ENCODE measurements around the gene ACACB.

Gene ACACB

DNA sequence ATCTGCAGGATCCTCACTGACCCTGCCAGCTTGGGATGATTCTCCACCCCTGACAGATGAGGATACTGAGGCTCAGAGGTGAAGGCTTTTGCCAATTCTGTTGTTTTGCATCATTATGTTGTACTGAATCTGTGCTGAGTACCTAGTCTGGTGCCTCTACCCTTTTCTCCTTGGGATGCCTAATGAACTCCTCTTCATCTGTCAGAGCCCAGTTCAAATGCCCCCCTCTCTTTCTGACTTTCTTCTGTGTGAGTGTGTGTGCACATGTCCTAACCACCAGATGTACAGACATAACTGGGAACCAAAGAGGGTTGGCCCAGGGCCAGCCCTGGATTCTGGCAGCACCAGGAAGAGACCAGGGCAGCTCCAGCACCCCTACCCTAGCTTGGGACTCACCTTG lies 169.9 kb downstream of the ACACB start:
- Histone ChIP-seq H4K20me1 (ENCODE audit: insufficient read depth, low read length) (no peaks in the 10 kb centered on the region), H3K9me3 (ENCODE audit: insufficient read depth, low read length, severe bottlenecking) (no peaks in the 10 kb centered on the region), H3K9ac (ENCODE audit: low read depth, low read length) (no peak overlapping the region), H3K36me3 (ENCODE audit: insufficient read depth, low read length) (no peaks in the 10 kb centered on the region), H3K4me2 (ENCODE audit: insufficient read depth, low read length) (no peak overlapping the region), H3K27me3 (ENCODE audit: insufficient read depth, low read length, poor library complexity) (no peaks in the 10 kb centered on the region), H3K27ac (ENCODE audit: low read length) (no peak overlapping the region), H2AFZ (ENCODE audit: low read depth, low read length) (no peak overlapping the region), H3K4me1 (ENCODE audit: insufficient read depth, low read length) (no peaks in the 10 kb centered on the region), H3K4me3 (ENCODE audit: low read depth in 1 of 2, low read length in 2 of 2) (no peak overlapping the region), H3K79me2 (ENCODE audit: insufficient read depth, low read length) (no peaks in the 10 kb centered on the region)
- TF ChIP-seq, protein P1, sequence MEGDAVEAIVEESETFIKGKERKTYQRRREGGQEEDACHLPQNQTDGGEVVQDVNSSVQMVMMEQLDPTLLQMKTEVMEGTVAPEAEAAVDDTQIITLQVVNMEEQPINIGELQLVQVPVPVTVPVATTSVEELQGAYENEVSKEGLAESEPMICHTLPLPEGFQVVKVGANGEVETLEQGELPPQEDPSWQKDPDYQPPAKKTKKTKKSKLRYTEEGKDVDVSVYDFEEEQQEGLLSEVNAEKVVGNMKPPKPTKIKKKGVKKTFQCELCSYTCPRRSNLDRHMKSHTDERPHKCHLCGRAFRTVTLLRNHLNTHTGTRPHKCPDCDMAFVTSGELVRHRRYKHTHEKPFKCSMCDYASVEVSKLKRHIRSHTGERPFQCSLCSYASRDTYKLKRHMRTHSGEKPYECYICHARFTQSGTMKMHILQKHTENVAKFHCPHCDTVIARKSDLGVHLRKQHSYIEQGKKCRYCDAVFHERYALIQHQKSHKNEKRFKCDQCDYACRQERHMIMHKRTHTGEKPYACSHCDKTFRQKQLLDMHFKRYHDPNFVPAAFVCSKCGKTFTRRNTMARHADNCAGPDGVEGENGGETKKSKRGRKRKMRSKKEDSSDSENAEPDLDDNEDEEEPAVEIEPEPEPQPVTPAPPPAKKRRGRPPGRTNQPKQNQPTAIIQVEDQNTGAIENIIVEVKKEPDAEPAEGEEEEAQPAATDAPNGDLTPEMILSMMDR (IDR thresholded peaks at IDR 0.05; ENCODE audit: borderline replicate concordance, extremely low read depth, low read length, poor library complexity, severe bottlenecking) = no peak
- TF ChIP-seq EZH2 (IDR thresholded peaks at IDR 0.05; ENCODE audit: borderline replicate concordance, low read depth, low read length, severe bottlenecking) = no peak
- DNase-seq (no peak), ATAC-seq (ENCODE audit: insufficient read depth, low read depth) (no peak)

DNA sequence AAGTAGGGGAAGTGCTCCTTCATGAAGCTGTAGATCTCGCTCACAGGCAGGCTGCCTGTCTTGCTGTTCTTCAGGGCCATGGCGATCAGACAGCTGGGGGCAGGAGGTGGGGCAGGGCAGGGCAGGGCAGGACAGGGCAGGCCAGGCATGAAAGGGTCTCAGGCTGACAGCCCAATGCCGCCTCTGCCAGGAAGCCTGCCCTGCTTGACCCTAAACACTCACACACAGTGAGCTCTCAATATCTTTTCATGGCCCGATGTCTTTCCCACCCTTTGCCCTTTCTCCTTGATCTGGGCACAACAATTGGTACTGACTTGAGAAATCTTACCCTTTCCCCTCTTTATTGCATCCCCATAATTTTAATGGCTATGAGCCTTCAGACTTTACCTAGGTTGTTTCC lies 170.3 kb downstream of the ACACB start:
- no peak for TF ChIP-seq EZH2 (IDR thresholded peaks at IDR 0.05; ENCODE audit: borderline replicate concordance, low read depth, low read length, severe bottlenecking)
- Histone ChIP-seq H4K20me1 (ENCODE audit: insufficient read depth, low read length) (no peaks in the 10 kb centered on the region), H3K4me3 (ENCODE audit: low read depth in 1 of 2, low read length in 2 of 2) (no peak overlapping the region), H3K27ac (ENCODE audit: low read length) (no peak overlapping the region), H3K9me3 (ENCODE audit: insufficient read depth, low read length, severe bottlenecking) (no peaks in the 10 kb centered on the region), H3K9ac (ENCODE audit: low read depth, low read length) (no peak overlapping the region), H3K4me1 (ENCODE audit: insufficient read depth, low read length) (no peaks in the 10 kb centered on the region), H2AFZ (ENCODE audit: low read depth, low read length) (no peak overlapping the region), H3K27me3 (ENCODE audit: insufficient read depth, low read length, poor library complexity) (no peaks in the 10 kb centered on the region), H3K4me2 (ENCODE audit: insufficient read depth, low read length) (no peak overlapping the region), H3K36me3 (ENCODE audit: insufficient read depth, low read length) (no peaks in the 10 kb centered on the region), H3K79me2 (ENCODE audit: insufficient read depth, low read length) (no peaks in the 10 kb centered on the region)
- ATAC-seq (ENCODE audit: insufficient read depth, low read depth) = no peak
- no peak for DNase-seq

DNA sequence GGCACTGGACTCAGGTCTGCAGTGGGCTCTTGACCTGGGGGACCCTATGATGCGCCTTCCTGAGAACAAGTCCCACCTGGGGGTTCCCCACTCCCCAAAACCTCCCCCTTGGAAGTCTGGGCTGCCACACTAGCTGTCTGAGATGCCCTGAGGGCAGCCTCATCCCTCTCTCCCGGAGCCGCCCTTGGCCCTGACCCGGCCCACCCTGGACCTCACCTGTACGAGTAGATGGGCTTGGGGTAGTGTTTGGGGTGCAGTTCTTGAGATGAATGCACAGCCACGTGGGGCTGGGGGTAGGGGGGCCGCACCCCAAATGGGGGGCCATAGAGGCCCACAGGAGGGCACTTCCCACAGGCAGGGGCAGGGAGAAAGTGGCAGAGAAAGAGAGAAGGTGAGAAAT lies 170.8 kb downstream of the ACACB start:
- no peaks in the 10 kb centered on the region for H3K36me3 ChIP-seq (ENCODE audit: insufficient read depth, low read length)
- no peak overlapping the region for H3K27ac ChIP-seq (ENCODE audit: low read length)
- no peaks in the 10 kb centered on the region for H3K9me3 ChIP-seq (ENCODE audit: insufficient read depth, low read length, severe bottlenecking)
- H3K4me2 ChIP-seq (ENCODE audit: insufficient read depth, low read length) = no peak overlapping the region
- DNase-seq (no peak), ATAC-seq (ENCODE audit: insufficient read depth, low read depth) (no peak)
- no peak overlapping the region for H3K4me3 ChIP-seq (ENCODE audit: low read depth in 1 of 2, low read length in 2 of 2)
- H4K20me1 ChIP-seq (ENCODE audit: insufficient read depth, low read length) = no peaks in the 10 kb centered on the region
- no peak for TF ChIP-seq EZH2 (IDR thresholded peaks at IDR 0.05; ENCODE audit: borderline replicate concordance, low read depth, low read length, severe bottlenecking)
- TF ChIP-seq, protein P1 (IDR thresholded peaks at IDR 0.05; ENCODE audit: borderline replicate concordance, extremely low read depth, low read length, poor library complexity, severe bottlenecking) = no peak
- H3K9ac ChIP-seq (ENCODE audit: low read depth, low read length) = no peak overlapping the region
- H3K4me1 ChIP-seq (ENCODE audit: insufficient read depth, low read length) = no peaks in the 10 kb centered on the region
- H3K27me3 ChIP-seq (ENCODE audit: insufficient read depth, low read length, poor library complexity) = no peaks in the 10 kb centered on the region
- H3K79me2 ChIP-seq (ENCODE audit: insufficient read depth, low read length) = no peaks in the 10 kb centered on the region
- H2AFZ ChIP-seq (ENCODE audit: low read depth, low read length) = no peak overlapping the region

DNA sequence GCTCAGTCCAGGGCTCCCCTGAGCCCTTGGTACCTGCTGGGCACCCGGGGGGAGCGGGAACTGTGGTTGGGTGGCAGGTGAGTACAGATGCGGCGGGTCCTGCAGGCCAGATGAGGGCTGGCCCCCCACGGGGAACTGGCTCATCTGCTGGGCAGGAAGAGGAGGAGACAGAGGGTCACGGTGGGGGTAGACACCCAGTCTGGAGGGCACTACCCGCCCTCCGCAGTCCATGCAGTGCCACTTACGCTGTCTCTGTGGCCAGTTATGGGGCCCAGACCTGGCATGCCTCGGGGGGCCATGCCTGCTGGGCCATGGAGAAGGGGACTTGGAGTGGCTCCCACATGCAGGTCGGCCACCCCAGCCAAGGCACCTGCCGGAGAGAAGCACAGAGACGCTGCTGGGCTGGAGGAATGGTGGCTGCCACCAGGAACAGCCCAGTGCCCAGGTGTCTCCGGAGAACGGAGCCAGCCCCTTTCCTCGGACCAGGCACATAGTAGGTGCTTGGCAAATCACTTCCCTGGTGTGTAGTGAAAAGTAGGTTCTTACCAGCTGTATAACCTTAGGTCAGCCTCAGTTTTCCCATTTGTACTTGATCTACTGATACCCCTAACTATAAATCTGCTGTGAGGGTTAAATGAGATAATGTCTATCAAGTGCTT lies 171.6 kb downstream of the ACACB start:
- Histone ChIP-seq H3K4me2 (ENCODE audit: insufficient read depth, low read length) (no peak overlapping the region), H2AFZ (ENCODE audit: low read depth, low read length) (no peak overlapping the region)
- ATAC-seq (ENCODE audit: insufficient read depth, low read depth) = no peak

More for the DNA sequence above, 171.6 kb downstream of the ACACB start:
- Histone ChIP-seq H3K79me2 (ENCODE audit: insufficient read depth, low read length) (no peaks in the 10 kb centered on the region), H4K20me1 (ENCODE audit: insufficient read depth, low read length) (no peaks in the 10 kb centered on the region), H3K4me3 (ENCODE audit: low read depth in 1 of 2, low read length in 2 of 2) (no peak overlapping the region), H3K27ac (ENCODE audit: low read length) (no peak overlapping the region), H3K9me3 (ENCODE audit: insufficient read depth, low read length, severe bottlenecking) (no peaks in the 10 kb centered on the region), H3K4me1 (ENCODE audit: insufficient read depth, low read length) (no peaks in the 10 kb centered on the region), H3K9ac (ENCODE audit: low read depth, low read length) (no peak overlapping the region), H3K27me3 (ENCODE audit: insufficient read depth, low read length, poor library complexity) (no peaks in the 10 kb centered on the region), H3K36me3 (ENCODE audit: insufficient read depth, low read length) (no peaks in the 10 kb centered on the region)
- TF ChIP-seq, protein P1 (IDR thresholded peaks at IDR 0.05; ENCODE audit: borderline replicate concordance, extremely low read depth, low read length, poor library complexity, severe bottlenecking) = no peak
- no peak for TF ChIP-seq EZH2 (IDR thresholded peaks at IDR 0.05; ENCODE audit: borderline replicate concordance, low read depth, low read length, severe bottlenecking)
- DNase-seq = no peak

All from DND-41 (cell line).